Effector memory CD4-positive, alpha-beta T cell (primary cell): ENCODE data around the gene SLC27A5.
"Not testable (repeated sequence)": the region's sequence is repeated elsewhere in the genome, so short reads cannot be mapped to it uniquely, and the experiment has no call there.

ENCODE experiments used
- DNase-seq, 3 donors: peaks; one replicate each; pipeline ENCODE4 v3.0.0-alpha.2; 2020
- H3K27ac ChIP-seq: 2 replicates; pipeline ENCODE4 v1.7.0; 2013; ENCODE audit warnings: mild to moderate bottlenecking, low read length, moderate library complexity; ENCODE audit not compliant: insufficient read depth, poor library complexity, severe bottlenecking
- H3K27me3 ChIP-seq: replicated peaks from 2 replicates; pipeline ENCODE4 v1.7.0; 2013; ENCODE audit warnings: mild to moderate bottlenecking, low read length; ENCODE audit not compliant: insufficient read depth, control insufficient read depth, poor library complexity, severe bottlenecking
- H3K36me3 ChIP-seq: 2 replicates; pipeline ENCODE4 v1.7.0; 2013; ENCODE audit warnings: mild to moderate bottlenecking, low read length, moderate library complexity; ENCODE audit not compliant: control insufficient read depth, insufficient read depth
- H3K4me1 ChIP-seq: 2 replicates; pipeline ENCODE4 v1.7.0; 2013; ENCODE audit warnings: low read length, mild to moderate bottlenecking; ENCODE audit not compliant: control insufficient read depth, insufficient read depth, poor library complexity, severe bottlenecking
- H3K4me3 ChIP-seq: 2 replicates; pipeline ENCODE4 v1.7.0; 2013; ENCODE audit warnings: low read length, low read depth, mild to moderate bottlenecking; ENCODE audit not compliant: insufficient read depth, poor library complexity, severe bottlenecking
- H3K9me3 ChIP-seq: 2 replicates; pipeline ENCODE4 v1.7.0; 2013; ENCODE audit warnings: mild to moderate bottlenecking, low read length, moderate library complexity; ENCODE audit not compliant: control insufficient read depth

Gene SLC27A5

DNA sequence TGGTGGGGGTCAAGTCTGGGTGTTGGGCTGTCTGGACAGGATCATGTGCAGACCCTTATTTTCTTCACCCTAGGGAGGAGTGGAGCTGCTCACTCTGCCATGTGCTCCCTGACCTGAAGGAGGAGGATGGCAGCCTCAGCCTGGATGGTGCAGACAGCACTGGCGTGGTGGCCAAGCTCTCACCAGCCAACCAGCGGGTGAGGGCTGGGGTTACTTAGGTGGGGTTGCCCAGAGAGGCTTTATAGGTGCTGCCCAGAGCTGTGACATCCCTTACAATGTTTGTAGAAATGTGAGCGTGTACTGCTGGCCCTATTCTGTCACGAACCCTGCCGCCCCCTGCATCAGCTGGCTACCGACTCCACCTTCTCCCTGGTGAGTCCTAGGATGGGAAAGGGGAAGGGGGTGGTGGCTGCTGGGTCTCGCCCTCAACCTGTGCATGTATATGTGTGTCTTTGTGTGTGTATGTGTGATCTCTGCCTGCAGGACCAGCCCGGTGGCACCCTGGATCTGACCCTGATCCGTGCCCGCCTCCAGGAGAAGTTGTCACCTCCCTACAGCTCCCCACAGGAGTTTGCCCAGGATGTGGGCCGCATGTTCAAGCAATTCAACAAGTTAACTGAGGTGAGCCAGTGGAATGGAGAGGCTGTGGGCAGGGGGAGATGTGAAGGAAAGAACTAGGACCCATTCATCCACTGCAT, 38.0 kb upstream of the SLC27A5 start:
- no peaks in the 10 kb centered on the region for H3K9me3 ChIP-seq
- no peak overlapping the region for H3K27ac ChIP-seq
- peaks cover 36% of the 10 kb centered on the region for H3K4me1 ChIP-seq
- no peak overlapping the region for H3K4me3 ChIP-seq
- DNase-seq: no peak
- H3K27me3 ChIP-seq: no peaks in the 10 kb centered on the region
- peaks cover 49% of the 10 kb centered on the region for H3K36me3 ChIP-seq

DNA sequence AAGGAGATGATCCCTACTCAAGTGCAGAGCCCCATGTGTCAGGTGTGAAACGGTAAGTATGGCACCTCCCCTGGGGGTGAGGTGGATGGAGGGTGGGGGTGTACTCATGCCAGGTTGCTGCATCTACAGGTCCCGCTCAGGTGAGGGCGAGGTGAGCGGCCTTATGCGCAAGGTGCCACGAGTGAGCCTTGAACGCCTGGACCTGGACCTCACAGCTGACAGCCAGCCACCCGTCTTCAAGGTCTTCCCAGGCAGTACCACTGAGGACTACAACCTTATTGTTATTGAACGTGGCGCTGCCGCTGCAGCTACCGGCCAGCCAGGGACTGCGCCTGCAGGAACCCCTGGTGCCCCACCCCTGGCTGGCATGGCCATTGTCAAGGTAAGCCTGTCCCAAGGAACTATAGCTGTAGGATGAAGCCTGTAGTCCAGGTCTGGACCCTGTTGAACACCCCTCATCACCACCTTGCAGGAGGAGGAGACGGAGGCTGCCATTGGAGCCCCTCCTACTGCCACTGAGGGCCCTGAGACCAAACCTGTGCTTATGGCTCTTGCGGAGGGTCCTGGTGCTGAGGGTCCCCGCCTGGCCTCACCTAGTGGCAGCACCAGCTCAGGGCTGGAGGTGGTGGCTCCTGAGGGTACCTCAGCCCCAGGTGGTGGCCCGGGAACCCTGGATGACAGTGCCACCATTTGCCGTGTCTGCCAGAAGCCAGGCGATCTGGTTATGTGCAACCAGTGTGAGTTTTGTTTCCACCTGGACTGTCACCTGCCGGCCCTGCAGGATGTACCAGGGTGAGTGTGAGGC, 37.3 kb upstream of the SLC27A5 start:
- H3K36me3 ChIP-seq: peaks cover 49% of the 10 kb centered on the region
- H3K27ac ChIP-seq: no peak overlapping the region
- no peak overlapping the region for H3K4me3 ChIP-seq
- no peaks in the 10 kb centered on the region for H3K9me3 ChIP-seq
- H3K4me1 ChIP-seq: peaks cover 30% of the 10 kb centered on the region
- no peak for DNase-seq
- H3K27me3 ChIP-seq: no peaks in the 10 kb centered on the region

DNA sequence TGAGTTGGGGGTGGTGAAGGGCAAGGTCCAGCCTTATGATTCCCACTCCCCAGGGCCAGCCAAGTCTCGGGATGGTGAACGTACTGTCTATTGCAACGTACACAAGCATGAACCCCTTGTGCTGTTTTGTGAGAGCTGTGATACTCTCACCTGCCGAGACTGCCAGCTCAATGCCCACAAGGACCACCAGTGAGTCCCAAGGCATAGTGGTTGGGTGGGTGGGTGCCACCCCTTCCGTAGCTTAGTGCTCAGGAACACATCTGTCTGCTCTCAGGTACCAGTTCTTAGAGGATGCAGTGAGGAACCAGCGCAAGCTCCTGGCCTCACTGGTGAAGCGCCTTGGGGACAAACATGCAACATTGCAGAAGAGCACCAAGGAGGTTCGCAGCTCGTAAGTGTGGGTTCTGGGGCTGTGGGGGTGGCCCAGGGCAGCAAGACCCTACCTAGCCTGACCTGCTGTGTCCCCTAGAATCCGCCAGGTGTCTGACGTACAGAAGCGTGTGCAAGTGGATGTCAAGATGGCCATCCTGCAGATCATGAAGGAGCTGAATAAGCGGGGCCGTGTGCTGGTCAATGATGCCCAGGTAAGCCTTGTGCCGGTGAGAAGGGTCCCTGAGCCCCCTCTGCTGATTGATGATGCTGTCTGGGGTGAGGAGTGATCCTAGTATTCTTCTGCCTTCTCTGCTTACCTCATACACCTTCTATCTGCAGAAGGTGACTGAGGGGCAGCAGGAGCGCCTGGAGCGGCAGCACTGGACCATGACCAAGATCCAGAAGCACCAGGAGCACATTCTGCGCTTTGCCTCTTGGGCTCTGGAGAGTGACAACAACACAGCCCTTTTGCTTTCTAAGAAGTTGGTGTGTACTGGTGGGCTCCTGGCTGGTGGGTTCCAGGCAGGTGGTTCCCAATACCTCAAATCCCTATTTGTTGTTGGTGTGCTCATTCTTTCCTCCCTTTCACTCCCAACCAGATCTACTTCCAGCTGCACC, 35.8 kb upstream of the SLC27A5 start:
- no peaks in the 10 kb centered on the region for H3K27me3 ChIP-seq
- peaks cover 24% of the 10 kb centered on the region for H3K4me1 ChIP-seq
- H3K9me3 ChIP-seq: no peaks in the 10 kb centered on the region
- no peak for DNase-seq
- no peak overlapping the region for H3K27ac ChIP-seq
- no peak overlapping the region for H3K4me3 ChIP-seq
- peaks cover 49% of the 10 kb centered on the region for H3K36me3 ChIP-seq

DNA sequence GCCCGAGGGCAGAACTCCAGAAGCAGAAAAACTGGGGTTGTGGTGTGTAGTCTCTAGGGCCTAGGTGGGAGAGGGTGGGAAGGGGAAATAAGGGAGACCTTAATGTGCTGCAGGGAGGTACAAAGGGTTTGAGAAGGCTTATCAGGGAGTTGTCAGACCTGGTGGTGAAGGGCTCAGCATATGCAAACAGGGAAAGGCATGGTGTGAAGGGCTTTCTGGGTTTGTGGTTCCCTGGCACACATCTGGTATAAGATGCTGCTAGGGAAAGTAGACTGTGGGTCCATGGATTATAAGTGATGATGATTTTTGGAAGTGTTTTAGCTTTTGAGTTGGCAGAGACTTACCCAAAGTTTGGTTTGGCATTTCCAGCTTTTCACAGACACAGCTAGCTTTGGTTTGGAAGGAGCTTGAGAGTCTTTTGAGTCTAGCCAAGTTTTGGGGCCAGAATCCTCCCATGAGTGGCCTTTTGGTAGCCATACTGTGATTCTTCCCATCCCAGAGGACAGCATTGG, 34.3 kb upstream of the SLC27A5 start:
- peak overlapping the region; percentile 66 for H3K4me3 ChIP-seq
- peaks cover 24% of the 10 kb centered on the region for H3K4me1 ChIP-seq
- H3K9me3 ChIP-seq: no peaks in the 10 kb centered on the region
- peaks cover 41% of the 10 kb centered on the region for H3K36me3 ChIP-seq
- no peak for DNase-seq
- no peaks in the 10 kb centered on the region for H3K27me3 ChIP-seq
- H3K27ac ChIP-seq: peak overlapping the region; percentile 65

DNA sequence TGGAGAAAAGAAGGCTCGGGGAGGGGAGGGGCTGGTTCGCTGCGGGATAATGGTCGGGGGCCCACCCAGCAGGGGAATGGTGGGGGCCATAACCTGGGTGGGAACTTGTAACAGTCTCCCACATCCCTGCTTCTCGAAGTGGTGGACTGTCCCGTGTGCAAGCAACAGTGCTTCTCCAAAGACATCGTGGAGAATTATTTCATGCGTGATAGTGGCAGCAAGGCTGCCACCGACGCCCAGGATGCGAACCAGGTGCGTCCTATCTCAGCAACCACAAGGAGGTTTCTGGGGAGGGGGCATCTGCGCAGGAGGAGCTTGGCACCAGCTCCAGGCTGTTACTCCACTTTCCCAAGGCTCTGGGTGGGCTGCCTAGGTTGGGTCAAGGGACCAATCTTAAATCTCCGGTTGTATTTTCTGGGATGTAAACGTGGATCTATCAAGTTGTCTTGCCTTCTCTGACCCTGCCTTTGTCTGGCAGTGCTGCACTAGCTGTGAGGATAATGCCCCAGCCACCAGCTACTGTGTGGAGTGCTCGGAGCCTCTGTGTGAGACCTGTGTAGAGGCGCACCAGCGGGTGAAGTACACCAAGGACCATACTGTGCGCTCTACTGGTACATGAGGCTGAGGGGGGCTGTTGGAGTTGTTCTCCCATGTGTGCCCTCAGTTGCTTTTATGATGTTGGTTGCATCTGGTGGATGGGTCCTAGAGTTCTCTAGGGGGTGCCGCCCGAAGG, 33.7 kb upstream of the SLC27A5 start:
- H3K9me3 ChIP-seq: no peaks in the 10 kb centered on the region
- no peaks in the 10 kb centered on the region for H3K27me3 ChIP-seq
- no peak for DNase-seq
- H3K4me1 ChIP-seq: peaks cover 24% of the 10 kb centered on the region
- peak overlapping the region; percentile 65 for H3K27ac ChIP-seq
- peak overlapping the region; percentile 66 for H3K4me3 ChIP-seq
- H3K36me3 ChIP-seq: peaks cover 35% of the 10 kb centered on the region

DNA sequence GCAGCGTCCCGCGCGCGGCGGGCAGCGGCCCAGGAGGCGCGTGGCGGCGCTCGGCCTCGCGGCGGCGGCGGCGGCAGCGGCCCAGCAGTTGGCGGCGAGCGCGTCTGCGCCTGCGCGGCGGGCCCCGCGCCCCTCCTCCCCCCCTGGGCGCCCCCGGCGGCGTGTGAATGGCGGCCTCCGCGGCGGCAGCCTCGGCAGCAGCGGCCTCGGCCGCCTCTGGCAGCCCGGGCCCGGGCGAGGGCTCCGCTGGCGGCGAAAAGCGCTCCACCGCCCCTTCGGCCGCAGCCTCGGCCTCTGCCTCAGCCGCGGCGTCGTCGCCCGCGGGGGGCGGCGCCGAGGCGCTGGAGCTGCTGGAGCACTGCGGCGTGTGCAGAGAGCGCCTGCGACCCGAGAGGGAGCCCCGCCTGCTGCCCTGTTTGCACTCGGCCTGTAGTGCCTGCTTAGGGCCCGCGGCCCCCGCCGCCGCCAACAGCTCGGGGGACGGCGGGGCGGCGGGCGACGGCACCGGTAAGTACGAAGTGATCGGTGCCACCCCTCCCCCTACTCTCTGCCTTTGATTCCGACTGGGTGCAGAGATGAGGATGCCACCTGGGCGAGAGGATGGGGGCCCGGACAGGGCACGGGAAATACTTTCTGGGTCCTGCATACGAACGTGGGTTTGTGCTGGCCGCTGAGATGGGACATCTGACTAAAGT, 32.9 kb upstream of the SLC27A5 start:
- H3K36me3 ChIP-seq: peaks cover 28% of the 10 kb centered on the region
- no peaks in the 10 kb centered on the region for H3K27me3 ChIP-seq
- peak; percentile 24 to 70 (median 68) for DNase-seq

DNA sequence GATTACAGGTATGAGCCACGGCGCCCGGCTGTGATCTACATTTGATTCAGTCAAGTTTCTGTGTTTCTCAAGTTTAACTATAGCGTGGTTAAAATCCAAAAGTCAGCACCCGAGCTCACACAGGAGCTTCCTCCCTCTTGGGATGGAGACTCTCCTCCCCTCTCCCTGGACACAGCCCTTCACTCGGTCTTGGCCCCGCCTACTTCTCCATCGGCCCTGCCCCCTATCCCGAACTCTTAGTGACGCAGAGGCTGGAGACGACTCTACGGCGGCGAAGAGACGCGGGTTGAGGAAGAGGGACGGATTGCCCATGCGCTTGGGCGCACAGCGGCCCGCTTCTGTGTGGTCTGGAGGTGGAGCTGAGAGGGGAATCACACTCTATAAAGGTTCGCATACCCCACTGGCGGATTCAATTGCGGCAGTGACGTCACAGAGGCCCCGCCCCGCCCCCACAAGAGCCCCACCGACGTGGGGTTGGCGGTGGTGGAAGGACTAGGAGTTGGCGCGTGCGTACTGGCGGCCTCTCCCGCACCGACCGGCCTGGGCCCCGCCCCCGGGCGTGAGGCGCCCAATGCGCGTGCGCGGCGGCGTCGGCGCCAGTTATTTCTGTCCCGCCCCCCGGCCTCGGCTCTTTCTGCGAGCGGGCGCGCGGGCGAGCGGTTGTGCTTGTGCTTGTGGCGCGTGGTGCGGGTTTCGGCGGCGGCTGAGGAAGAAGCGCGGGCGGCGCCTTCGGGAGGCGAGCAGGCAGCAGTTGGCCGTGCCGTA, 32.2 kb upstream of the SLC27A5 start, which contains the start of gene TRIM28:
TRIM28 (plus strand) TSS at position 239 of the 765 bp plus-strand sequence. CDS start 694 bp downstream, outside the sequence.
- Histone ChIP-seq H3K27me3 (no peaks in the 10 kb centered on the region), H3K9me3 (no peaks in the 10 kb centered on the region), H3K4me3 (peak within 1 kb of the TSS; percentile 66), H3K36me3 (peaks cover 21% of the 10 kb centered on the region), H3K27ac (peak within 1 kb of the TSS; percentile 91), H3K4me1 (peaks cover 24% of the 10 kb centered on the region)
- peak; percentile 100 for DNase-seq

More for the DNA sequence above, 32.9 kb upstream of the SLC27A5 start:
- Histone ChIP-seq H3K9me3 (no peaks in the 10 kb centered on the region), H3K27ac (peak overlapping the region; percentile 91), H3K4me1 (peaks cover 24% of the 10 kb centered on the region), H3K4me3 (peak overlapping the region; percentile 66)

DNA sequence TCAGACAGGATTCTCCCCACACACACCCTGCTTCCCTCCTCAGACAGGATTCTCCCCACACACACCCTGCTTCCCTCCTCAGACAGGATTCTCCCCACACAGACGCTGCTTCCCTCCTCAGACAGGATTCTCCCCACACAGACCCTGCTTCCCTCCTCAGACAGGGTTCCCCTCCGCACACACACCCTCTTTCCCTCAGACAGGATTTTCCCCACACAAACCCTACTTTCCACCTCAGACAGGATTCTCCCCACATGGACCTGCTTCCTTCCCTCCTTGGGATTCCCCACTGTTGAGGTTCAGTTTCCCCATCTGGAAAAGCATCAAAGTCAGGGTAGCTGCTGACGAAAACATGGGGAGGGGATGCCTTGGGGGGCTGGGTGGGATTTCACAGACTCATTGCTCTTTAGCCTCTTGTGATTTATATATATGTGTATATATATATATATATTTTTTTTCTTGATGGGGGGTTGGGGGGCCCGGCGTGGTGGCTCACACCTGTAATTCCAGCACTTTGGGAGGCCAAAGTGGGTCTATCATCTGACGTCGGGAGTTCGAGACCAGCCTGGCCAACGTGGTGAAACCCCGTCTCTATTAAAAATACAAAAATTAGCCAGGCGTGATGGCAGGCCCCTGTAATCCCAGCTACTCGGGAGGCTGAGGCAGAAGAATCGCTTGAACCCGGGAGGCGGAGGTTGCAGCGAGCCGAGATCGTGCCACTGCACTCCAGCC, 31.0 kb upstream of the SLC27A5 start:
- not testable (repeated sequence) for H3K27me3 ChIP-seq, H3K9me3 ChIP-seq, H3K4me3 ChIP-seq, DNase-seq, H3K36me3 ChIP-seq, H3K27ac ChIP-seq
- H3K4me1 ChIP-seq: peaks cover 31% of the 10 kb centered on the region
